ENCODE results near the gene NELFA.

Gene NELFA

DNA sequence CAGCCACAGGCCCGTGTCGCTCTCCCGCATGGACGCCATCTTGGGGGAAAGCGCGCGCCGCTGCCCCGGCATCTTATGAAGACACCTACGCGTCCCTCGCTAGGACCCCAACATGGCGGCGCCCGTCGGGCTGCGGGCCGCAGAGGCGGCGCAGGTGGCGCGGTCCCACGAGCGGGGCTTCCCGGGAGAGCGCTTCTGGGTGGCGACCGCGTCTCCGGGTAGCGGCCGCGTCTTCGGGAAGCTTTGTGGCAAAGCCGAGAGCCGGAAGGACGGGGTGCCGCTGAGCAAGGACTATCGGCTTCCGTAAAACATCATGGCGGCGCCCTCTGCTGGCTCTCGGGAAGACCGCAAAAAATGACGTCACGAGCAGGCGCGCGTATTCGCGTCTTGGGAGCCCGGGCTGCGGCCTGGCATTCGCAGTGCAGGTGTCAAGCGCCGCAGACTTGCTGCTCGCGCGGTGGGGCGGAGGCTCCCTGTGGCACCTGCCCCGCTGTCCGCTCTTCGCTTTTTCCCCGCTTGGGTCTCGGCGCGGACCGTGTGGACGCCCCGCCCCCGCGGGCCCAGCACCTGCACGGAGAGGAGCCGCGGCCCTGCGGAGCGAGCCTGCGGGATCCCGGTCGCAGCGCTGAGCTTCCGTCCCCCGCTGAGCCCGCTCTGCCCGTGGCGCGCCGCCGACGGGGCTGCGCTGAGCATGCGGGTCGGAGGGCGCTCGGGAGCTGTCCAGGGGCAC is at the start of gene NELFA:
Gene NELFA, minus strand, starts transcription at position 54 of the 730 bp plus-strand sequence. Its CDS starts 15 bp downstream, at position 39.
- DNase-seq: peak; percentile 94

DNA sequence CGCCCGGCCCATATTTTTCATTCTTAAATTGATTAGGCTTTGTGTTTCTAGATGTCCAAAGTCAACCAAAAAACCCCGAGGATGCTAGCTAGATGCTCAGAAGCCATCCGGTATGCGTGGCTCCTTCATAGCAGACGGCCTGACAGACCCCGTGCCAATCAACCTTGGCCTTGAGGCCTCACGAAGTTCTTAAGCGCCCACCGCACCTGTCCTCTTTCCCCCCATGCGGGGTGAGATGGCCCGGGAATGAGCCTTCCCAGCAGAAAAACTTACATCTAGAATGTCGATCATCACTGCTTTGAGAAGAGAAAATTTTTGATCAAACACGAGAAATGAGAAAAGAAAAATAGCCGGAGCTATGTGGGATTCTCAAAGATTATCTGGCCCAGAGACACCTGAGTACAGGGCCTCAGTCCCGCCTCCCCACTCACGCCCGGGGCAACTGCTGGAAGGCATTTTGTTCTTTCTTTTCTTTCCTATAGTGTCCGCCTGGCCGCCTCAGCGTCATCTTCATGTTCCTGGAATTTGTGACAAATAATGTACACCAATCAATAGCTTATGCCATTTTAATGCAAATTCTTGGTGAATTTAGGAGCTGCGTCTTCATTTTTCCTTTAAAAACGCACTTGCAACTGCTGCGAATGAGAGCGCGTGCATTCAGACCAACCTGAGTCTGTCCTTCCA is 48.8 kb upstream of the NELFA start:
- no peak for DNase-seq

DNA sequence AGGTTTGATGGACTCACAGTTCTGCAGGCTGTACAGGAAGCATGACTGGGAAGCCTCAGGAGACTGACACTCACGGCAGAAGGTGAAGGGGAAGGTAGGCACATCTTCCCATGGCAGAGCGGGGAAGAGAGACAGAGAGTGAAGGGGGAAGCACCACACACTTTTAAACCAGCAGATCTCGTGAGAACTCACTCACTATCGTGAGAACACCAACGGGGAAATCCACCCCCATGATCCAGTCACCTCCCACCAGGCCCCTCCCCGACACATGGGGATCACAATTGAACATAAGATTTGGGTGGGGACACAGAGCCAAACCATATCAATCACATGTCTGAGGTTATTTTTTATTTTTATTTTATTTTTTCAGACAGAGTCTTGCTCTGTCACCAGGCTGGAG is 45.4 kb upstream of the NELFA start:
- DNase-seq: no peak

DNA sequence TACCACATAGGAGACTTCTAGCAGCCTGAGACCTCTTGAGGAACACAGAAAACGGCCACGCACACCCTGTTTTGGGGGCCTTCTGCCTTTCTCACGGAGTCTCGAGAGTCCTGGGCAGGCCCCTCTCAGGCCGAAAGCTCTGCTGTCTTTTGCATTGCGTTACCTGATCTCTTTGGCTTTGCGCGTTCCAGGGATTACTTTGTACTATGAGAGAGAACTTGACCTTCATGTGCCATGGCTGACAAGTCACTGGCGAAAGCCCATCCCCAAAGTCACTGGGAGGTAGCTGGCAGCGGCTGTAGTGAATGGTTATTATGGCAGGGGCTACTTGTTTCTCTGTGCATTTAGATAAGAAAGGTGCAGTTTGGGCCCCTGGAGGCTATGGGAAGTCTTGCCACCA is 42.3 kb upstream of the NELFA start:
- DNase-seq: no peak

DNA sequence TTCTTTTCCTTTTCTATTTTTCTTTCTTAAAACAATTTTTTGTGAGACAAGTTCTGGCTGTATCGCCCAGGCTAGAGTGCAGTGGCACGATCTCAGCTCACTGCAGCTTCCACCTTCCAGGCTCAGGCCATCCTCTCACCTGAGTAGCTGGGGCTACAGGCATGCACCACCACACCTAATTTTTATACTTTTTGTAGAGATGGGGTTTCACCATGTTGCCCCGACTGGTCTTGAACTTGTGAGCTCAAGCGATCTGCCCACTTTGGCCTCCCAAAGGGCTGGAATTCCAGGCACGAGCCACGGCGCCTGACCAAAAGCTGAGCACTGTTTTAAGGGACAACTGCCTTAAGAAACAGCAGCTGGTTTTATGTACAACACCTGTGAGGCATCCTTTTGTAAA is 41.0 kb upstream of the NELFA start:
- no peak for DNase-seq

DNA sequence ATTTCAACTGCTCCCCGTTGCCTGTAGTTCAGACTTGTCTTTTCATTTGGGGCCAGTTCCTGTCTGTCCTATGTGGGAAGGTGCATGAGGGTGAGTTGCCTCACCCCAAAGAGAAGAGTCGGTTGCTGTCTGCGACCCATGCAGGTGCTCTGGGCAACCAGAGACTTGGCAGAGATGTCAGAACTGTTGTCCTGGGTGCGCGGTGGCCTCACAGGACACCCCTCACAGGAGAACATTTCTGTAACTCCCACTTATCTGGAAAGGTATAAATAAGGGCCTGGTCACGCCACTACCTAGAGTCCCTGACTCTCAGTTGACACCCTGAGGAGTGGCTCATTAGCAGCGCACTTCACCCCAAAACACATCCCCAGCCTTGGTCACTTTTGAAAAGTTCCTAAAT is 40.6 kb upstream of the NELFA start:
- DNase-seq: no peak

DNA sequence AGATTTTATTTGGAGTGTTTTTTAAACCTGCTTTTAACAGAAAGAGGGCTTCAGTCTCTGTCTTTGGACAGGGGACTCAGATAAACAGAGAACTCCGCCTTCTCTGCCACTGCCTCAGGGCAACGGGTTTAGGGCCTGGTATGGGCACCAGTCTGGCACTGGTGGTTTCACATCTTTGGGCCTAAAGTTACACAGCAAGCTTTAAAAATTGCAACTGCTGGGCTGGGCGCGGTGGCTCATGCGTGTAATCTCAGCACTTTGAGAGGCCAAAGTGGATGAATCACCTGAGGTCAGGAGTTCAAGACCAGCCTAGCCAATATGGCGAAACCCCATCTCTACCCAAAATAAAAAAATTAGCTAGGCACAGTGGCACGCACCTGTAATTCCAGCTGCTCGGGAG is 40.1 kb upstream of the NELFA start:
- DNase-seq: no peak

DNA sequence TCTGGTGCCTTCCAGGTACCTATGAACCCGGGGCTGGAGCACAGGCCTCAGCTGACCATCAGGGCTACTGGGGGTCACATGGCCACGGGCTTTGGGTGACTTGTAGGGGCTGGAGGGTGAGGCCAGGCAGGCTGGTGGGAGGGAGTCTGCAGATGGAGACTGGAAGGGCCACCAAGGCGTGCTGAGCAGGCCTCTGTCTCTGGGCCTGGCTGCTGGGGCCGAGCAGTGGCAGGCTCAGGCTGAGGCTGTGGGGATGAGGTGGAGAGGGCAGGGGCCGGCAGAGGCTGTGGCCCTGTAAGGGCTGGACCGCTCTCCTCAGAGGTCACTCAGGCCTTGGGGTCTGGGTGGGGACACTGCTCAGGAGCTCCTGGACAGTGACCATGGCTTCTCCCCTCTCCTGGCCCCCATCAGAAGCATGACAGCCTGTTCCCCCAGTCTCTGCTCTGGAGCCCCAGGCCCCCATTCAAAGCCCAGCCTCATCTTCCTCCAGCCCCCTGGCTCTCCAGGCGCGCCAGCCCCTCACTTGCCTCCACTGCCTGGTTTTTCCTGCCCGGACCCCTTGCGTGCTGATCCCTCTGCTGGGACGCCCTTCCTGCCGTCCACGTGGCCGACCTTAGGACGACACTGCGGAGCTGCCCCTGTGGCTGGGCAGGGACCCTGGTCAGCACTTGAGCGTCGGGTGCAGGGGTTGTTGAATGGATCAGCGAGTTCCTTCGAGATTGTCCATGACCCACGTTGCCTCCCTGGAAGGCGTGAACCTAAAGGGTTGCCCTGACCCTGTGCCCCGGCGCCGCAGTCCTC is 39.2 kb upstream of the NELFA start:
- no peak for DNase-seq

DNA sequence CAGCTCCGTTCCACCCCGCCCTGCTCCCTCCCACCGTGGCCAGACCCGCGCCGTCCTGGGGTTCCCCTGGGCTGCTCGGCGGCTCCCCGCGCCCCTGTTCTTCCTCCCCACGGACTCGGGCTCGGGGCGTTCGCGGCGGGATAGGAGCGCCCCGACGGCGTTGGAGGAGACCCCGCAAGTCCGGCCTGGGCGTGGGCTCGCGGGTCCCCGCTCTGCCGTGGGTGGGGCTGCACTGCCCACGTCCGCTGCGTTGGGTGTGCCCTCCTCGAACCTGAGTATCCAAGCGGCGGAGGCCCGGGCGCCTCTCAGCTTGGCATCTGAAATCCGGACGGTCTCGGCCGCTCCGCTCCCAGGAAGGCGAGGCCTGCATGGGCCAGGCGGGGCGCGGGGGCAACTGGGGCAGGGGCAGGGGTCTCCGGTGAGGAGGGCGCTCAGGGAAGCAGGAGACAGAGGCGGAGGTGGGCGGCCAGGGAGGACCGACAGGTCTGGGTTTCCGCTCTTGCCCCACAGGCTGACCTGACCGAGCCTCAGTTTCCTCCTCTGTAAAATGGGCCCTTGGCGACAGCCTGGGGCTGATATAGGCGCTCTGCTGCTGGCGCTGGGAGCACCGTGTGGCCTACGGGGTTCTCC is 38.4 kb upstream of the NELFA start:
- DNase-seq: no peak

DNA sequence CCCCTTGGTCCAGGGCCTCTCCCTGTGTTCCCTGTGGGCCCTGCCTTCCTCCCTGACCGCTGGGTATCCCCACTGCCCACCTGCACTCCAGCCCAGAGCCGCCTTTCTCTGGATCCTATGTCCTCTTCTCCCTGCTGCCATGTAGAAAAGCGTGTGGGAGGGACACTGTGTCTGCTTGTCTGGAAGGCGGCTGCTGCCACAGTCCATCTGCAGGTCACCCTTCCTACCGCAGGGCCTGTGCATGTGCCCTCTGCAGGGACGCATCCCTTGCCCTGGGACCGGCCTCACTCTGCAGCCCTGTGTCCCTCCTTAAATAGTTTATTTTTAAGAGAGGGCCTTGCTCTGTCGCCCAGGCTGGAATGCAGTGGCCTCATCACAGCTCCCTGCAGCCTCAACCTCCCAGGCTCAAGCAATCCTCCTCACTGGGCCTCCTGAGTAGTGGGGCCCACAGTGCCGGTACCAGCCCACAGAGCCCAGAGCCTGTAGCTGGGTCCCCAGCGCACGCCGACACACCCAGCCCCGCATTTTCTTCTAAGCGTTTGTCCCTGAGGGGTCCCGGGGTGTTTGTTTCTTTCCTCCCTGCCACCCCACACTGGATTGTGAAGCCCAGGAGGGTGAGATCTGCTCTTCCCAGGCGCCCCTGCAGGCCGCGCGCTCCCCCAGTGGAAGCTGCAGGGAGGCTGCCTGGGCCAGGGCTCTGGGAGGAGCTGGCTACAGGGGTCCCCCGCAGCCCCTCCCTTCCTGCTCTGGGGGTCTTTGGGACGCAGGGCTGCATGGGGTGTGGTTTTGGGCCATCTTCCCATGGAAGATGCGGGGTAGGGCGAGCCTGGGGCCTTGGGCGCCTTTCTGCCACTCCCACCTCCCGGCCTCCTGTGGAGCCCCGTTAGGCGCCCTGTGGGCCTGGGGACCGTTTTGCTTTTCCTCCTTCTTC is 37.5 kb upstream of the NELFA start:
- no peak for DNase-seq

DNA sequence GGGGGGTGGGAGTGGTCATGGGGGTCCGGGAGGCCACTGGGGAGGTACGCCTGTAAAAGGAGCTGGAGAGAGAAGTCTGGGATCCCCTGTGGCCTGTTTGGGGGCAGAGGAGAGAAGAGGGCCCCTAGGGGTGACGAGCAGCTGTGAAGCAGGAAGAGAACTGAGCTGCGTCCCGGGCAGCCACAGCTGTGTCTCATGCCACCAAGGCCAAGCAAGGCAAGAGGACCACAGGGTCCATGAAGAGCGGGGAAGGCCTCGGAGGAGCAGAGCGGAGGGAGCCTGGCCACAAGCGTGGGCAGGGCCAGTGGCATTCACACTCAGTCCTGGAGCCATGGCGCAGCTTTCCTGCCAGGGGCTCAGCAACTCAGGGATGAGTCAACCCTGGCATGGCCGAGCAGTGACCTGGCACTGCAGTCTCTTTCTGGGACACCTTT is 36.8 kb upstream of the NELFA start:
- no peak for DNase-seq

DNA sequence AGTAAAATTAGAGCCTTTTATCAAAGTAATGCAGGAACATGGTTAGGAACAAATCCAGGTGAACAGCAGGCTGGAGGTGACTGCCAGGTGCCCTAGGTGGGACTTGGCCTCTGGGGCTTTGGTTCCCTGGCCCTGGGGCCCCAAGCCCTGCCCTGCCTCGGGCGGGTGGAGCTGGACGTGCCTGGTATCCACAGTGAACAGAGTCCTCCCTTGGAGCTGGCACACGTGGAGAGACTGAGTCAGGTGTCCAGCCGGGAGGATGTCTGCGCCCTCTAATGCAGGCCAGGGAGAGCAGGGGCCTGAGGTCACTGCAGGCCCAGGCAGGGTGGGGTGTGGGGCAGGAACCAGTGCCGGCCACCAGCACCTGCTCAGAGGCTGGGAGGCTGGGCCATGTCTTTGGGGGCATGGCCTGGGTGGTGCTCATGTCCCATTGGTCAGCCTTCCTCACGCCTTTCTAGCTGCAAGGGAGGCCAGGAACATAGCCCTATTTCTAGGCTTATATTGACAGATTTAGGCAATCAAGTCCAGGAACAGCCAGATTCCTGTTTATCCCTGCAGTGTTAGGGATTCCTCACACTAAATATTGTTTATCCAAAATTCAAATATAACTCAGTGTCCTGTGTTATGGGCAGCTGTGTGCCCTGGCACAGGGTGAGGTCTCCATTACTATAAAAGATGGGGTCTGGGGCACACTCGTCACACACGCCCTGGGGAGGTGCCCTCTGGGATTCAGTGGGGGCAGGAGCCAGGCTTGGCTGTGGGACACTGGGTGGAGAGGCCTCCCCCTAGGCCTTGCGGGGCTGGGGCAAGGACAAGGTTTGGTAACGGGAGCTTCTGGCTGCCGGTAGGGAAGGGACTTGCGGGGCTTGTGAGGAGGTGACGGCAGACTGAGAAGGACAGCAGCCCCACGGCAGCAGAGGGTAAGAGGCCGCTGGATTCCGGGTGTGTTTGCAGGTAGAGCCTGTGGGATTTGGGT is 36.1 kb upstream of the NELFA start:
- no peak for DNase-seq

DNA sequence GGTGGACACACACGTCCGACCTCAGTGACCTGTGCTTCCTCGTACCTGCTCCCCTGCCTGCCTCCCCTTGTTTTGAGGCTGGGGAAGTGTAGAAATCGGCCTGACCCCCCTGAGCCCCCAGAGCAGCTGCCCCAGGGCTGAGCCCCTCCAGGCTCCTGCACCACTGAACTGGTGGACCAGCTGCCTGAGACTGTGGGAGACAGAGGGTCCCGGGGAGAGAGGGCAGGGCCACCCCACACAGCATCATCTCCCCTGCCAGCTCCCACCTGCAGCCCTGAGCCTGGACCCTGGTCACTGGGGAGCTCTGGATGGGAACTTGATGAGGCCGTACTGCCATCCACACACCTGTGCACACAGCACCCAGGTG is 35.3 kb upstream of the NELFA start:
- DNase-seq: no peak

DNA sequence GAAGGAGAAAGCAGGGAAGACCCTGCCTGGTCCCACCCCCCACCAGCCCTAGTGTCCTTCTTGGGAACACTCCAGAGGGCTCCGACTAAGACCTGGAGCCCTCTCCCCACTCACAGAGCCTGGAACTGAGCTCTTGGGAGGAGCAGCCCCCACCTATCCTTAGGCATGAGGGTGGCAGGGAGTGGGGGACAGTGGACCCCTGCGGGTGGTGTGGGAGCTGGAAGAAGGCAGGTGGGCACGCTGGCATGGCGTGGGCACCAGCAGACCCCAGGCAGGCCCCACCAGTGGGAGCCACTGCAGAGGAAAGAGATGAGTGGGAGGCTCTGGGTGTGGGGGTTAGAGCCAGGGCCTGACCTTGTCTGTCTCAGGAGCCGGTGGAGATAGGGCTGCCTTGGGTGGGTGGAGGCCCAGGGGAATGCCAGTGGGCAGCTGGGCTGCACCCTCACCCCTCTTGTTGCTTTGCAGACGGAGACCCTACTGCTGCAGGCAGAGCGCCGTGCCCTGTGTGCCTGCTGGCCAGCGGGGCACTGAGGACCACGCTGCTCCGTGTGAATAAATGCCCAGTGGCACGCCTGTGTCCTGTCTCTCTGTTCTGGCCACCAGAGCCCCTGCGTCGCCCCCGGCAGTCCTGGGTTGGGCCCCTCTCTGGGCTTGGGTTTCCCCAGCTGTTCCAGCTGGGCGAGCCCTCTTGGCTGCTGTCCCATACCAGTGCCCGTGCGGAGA is 34.8 kb upstream of the NELFA start:
- no peak for DNase-seq

DNA sequence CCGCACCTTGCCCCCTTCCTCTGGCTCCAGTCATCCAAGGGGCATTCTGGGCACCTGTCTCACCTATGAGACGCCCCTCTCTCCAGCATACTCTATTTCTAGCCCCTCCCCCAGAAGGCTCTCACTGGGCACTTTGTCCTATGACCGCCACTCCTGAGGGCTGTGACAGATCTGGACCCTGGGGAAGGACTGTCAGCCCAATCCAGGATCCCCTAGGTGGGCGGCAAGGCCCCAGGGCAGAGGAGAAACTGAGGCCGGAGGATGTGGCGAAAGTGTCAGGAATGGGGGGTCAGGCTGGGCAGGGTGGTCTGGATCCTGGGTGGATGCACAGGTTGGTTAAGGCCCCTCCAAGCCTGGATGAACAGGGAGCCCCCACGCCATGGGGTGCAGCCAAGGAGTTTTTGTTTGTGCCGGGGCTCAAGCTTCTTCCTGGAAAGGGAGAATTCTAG is 34.2 kb upstream of the NELFA start:
- DNase-seq: no peak

DNA sequence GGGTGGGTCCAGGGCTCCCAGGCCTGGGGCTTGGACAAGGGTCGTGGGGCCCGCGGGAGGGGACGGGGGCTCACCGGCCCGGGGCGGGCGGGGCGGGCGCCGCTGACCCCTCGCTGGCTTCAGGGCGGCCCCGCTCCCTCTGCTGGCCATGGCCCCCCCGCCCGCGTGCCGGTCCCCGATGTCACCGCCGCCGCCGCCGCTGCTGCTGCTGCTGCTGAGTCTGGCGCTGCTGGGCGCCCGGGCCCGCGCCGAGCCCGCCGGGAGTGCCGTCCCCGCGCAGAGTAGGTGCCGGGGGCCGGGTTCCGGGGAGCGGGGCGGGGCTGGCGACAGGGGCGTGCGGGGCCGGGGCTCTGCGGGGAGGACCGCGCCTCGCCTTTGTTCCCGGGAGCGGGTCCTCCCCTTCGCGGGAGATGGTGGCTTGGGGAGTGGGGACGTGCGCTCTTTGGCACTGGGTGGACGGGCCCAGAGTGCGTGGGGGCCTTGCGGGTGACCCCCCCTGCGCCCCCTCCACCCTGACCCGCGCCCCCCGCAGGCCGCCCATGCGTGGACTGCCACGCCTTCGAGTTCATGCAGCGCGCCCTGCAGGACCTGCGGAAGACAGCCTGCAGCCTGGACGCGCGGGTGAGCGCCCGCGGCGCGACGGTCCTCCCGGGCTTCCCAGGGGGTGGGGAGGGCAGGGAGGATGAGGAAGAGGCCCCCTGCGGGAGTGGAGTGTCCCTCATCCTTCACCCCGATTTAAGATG is 33.6 kb upstream of the NELFA start:
- DNase-seq: peak; percentile 19

DNA sequence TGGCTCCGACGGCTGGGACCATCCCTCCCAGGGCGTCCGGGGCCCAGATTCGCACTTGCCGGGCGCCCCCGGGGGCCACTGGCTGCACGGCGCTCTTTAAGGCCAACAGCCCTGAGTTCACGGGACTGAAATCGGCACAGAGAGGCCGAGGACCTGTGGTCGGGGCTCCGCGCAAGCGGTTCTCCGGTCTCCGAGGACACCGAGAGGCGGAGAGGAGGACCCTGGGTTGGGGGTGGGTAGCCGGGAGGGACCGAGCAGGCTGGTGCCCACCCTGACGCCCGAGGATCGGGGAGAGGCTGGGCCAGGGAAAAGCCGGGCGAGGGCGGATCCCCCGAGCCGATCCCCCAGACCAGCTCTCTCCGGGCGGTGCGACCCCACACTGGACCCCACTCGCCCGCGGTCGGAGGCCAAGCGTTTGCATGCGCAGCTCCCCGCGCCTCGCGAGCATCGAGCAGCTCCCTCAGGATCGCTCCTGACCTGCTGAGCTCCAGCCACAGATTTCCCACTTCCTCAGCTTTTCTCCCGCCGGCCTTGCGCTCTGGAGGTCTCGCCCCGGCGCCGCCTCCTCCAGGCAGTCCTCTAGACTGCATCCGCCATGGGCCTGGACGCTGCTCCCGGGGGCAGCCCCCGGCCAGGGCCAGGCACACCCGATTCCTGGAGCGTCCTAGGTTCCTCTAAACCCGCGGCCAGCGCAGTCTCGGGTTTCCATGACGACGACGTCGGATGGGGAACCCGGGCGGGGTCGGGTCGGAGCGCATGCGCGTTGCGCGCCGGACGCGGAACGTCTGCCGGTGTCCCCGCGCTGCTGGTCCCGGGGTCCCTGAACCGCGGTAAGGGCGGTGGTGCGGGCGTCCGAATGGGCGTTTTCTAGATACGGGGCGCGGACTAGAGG is 32.7 kb upstream of the NELFA start:
- DNase-seq: peak; percentile 83
